ENCODE measurements around the gene APOL6. TPM values are rescaled to one million over a fixed set of nuclear protein-coding genes. Genes with fewer than 3 reads are reported as not detected.

The APOL6 gene
- total and polyA plus RNA-seq, 7 donors = 0.87 to 9.5 (median 2.4) TPM

DNA sequence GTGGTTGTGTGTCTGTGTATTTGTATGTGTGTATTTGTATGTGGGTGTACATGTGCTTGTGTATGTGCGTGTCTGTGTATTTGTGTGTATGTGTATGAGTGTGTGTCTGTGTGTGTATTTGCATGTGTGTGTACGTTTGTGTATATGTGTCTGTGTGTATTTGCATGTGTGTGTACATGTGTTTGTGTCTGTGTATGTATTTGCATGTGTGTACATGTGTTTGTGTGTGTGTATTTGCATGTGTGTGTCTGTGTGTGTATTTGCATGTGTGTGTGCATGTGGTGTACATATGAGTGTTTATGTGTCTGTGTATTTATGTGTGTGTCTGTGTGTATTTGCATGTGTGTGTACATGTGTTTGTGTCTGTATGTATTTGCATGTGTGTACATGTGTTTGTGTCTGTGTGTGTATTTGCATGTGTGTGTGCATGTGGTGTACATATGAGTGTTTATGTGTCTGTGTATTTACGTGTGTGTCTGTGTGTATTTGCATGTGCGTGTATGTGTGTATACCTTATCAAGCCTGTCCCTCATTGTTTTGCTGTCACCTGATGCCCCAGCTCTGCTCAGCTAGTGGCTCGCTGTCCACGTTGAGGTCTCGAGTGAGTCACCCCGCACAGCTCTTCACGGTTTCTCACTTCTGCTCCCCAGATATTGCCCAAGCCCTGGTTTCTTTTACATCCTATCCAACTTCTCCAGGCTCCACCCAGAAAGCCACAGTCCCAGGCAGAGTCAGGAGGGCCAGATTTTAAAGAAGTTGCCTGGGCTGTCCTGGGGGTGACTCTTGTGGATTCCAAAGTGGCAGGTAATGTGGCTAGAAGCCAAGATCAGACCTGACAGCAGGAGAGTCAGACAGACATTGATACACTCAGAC is 46.3 kb upstream of the APOL6 start:
- no peaks in the 10 kb centered on the region for H3K9me3 ChIP-seq
- peaks cover 56% of the 10 kb centered on the region for H3K4me1 ChIP-seq
- ATAC-seq (peak; percentile 76 to 86 (median 82)), DNase-seq (peak; percentile 70 to 83)
- H3K27ac ChIP-seq = peak overlapping the region; percentile 87
- TF ChIP-seq, protein P1, sequence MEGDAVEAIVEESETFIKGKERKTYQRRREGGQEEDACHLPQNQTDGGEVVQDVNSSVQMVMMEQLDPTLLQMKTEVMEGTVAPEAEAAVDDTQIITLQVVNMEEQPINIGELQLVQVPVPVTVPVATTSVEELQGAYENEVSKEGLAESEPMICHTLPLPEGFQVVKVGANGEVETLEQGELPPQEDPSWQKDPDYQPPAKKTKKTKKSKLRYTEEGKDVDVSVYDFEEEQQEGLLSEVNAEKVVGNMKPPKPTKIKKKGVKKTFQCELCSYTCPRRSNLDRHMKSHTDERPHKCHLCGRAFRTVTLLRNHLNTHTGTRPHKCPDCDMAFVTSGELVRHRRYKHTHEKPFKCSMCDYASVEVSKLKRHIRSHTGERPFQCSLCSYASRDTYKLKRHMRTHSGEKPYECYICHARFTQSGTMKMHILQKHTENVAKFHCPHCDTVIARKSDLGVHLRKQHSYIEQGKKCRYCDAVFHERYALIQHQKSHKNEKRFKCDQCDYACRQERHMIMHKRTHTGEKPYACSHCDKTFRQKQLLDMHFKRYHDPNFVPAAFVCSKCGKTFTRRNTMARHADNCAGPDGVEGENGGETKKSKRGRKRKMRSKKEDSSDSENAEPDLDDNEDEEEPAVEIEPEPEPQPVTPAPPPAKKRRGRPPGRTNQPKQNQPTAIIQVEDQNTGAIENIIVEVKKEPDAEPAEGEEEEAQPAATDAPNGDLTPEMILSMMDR (IDR thresholded peaks at IDR 0.05) = no peak
- H3K27me3 ChIP-seq (ENCODE audit: insufficient read depth in 3 of 3, low read length in 2 of 3) = no peaks in the 10 kb centered on the region
- intact Hi-C loops (cut with DNase I) = no loop called here
- H3K36me3 ChIP-seq (ENCODE audit: insufficient read depth in 1 of 2, low read depth in 1 of 2) = no peaks in the 10 kb centered on the region
- no peak overlapping the region for H3K4me3 ChIP-seq
- 30 to 69% (median 44%) methylated on average over 9 of the region's 9 CpGs for WGBS, 3 donors

DNA sequence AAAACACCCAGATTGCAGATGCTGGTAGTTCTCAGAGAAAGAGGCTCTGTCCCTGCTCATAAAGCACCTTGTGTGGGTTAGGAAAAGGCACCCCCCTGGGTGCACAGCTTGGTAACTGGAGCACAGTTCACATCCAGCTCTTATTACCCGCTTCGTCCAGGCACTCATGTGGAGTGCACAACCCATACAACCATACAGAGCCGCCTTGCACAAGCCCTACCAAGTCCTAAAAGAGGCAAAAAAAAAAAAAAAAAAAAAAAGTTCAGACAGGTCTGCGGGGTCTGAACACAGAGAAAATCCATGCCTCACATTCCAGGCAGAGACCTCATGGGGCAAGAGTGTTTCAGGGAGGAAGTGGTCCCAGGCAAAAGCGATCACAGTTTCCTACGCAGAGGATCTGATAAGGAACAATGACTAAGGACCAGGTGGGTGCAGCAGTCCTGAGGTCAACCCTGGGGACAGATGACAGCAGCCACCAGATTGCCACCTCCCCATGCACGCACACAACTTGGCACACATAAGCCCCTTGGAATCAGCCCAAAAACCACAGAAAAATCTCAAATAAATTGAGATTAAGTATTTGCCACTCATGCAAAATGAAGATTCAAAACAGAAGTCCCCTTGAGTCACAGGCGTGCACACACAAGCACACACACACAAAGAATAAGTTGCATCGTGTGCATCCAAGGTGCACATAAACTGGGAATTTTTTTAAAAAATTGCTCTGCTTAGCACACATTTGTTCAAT is 43.5 kb upstream of the APOL6 start:
- TF ChIP-seq, protein P1 (IDR thresholded peaks at IDR 0.05) = no peak
- intact Hi-C loops (cut with DNase I) = no loop called here
- Histone ChIP-seq H3K4me1 (peaks cover 57% of the 10 kb centered on the region), H3K27me3 (ENCODE audit: insufficient read depth in 3 of 3, low read length in 2 of 3) (no peaks in the 10 kb centered on the region), H3K4me3 (no peak overlapping the region), H3K36me3 (ENCODE audit: insufficient read depth in 1 of 2, low read depth in 1 of 2) (peaks cover 0 to 24% of the 10 kb centered on the region in 2 donors), H3K27ac (peak overlapping the region; percentile 87), H3K9me3 (no peaks in the 10 kb centered on the region)
- DNase-seq (no peak), ATAC-seq (peak in 2 of 4 donors; percentile 23 to 38)
- 30 to 40% (median 31%) methylated on average over 9 of the region's 9 CpGs for WGBS, 3 donors

DNA sequence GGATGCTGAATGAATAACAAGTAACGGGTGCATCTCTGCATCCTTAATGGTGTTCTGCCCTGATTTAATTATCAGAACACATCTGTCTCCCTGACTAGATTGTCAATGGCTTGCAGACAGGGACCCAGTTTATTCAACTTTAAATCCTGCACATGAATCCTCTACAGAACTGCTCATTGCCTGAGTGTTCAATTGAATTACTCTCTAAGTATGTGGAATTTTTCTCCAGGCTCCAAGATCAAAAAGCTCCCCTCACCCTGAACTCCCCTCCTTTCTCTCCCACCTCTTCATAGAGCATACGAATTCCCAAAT is 42.9 kb upstream of the APOL6 start:
- no peak for ATAC-seq
- no peak for DNase-seq
- Histone ChIP-seq H3K36me3 (ENCODE audit: insufficient read depth in 1 of 2, low read depth in 1 of 2) (peaks cover 0 to 29% of the 10 kb centered on the region in 2 donors), H3K27me3 (ENCODE audit: insufficient read depth in 3 of 3, low read length in 2 of 3) (no peaks in the 10 kb centered on the region), H3K4me3 (no peak overlapping the region), H3K27ac (peak overlapping the region; percentile 87), H3K9me3 (no peaks in the 10 kb centered on the region), H3K4me1 (peaks cover 57% of the 10 kb centered on the region)
- intact Hi-C loops (cut with DNase I) = no loop called here
- TF ChIP-seq, protein P1 (IDR thresholded peaks at IDR 0.05) = no peak
- 27 to 39% (median 36%) methylated on average over 2 of the region's 2 CpGs for WGBS, 3 donors

DNA sequence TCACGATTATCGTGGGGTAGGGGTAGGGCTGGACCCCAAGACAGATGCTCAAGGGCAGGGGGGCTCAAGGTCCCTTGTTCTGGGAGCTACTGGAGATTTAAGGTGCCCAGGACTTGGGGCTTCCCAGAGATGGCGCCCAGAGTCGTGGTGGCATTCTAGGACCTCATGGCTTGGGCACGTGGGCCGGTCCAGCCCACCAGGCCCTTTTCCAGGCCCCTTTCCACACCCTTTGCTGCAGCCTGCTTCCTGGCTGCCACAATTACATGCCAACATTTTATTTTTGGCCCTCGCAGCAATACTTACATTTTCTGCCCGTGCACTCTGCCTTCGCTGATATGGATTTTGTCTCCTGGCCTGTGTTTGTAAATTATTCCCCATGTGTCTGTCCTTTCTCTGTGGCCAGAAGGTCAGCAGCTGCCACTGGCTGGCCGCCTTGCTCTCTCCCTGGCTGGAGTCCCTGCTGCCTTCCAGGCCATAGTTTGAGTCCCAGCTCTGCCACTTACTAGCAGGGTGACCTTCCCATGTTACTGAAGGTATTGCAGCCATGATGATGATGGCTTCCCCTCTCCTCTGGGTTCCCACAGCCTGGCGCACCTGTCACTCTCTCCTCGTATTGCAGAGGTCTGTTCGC is 42.3 kb upstream of the APOL6 start:
- ATAC-seq = peak; percentile 39 to 52 (median 42)
- Histone ChIP-seq H3K36me3 (ENCODE audit: insufficient read depth in 1 of 2, low read depth in 1 of 2) (peaks cover 0 to 35% of the 10 kb centered on the region in 2 donors), H3K27me3 (ENCODE audit: insufficient read depth in 3 of 3, low read length in 2 of 3) (no peaks in the 10 kb centered on the region), H3K27ac (peak overlapping the region; percentile 87), H3K4me3 (no peak overlapping the region), H3K4me1 (peaks cover 59% of the 10 kb centered on the region), H3K9me3 (no peaks in the 10 kb centered on the region)
- WGBS, 3 donors = 21 to 40% (median 23%) methylated on average over 13 of the region's 13 CpGs
- intact Hi-C loops (cut with DNase I) = no loop called here
- no peak for DNase-seq
- TF ChIP-seq, protein P1 (IDR thresholded peaks at IDR 0.05) = no peak
